AG04449 (cell line): ENCODE measurements around the gene E2F4.

ENCODE experiments used
- CTCF ChIA-PET: fragments of 350-600 bp; formaldehyde crosslinking; extraction: SDS; loops from one replicate; lab custom pipeline; 2021; ENCODE audit warnings: antibody characterized with exemption; lab: Yijun Ruan, JAX
- POLR2A ChIA-PET: fragments of 400-600, 350-600 bp; formaldehyde crosslinking; extraction: SDS; loops from one replicate; lab custom pipeline; 2020; ENCODE audit warnings: antibody characterized with exemption, inconsistent platforms; lab: Yijun Ruan, JAX
- DNase-seq: peaks from one replicate; pipeline ENCODE4 v3.0.0-alpha.2; 2010; ENCODE audit warnings: low read depth, low spot score
- H3K4me3 ChIP-seq: 2 replicates; pipeline ENCODE4 v1.5.1; 2011; ENCODE audit warnings: low read depth, mild to moderate bottlenecking, control low read depth, low read length
- CTCF ChIP-seq: IDR thresholded peaks from one replicate; pipeline ENCODE4 v1.5.1; 2011; ENCODE audit warnings: mild to moderate bottlenecking, moderate library complexity, low read length, control low read depth, inconsistent platforms; ENCODE audit not compliant: insufficient read depth; ENCODE audit errors: missing control alignments

E2F4 gene

GRCh38 chr16:67228905-67229304 is 37.0 kb downstream of the E2F4 start:
- POLR2A ChIA-PET, result interaction anchor here (0.9 to 4.3 kb wide), 3 partner anchors 10 to 17 kb away, joined by 3 to 20 read pairs (median 3); no protein-coding TSS in a partner anchor

GRCh38 chr16:67229906-67230808 is 38.2 kb downstream of the E2F4 start:
- ChIA-PET POLR2A (interaction anchor here (0.8 to 4.3 kb wide), 2 partner anchors 9 to 14 kb away, joined by 3 to 20 read pairs; no protein-coding TSS in a partner anchor), CTCF (no interaction called here)
- no peak for TF ChIP-seq CTCF
- DNase-seq, result no peak
- H3K4me3 ChIP-seq, result no peak overlapping the region

More at GRCh38 chr16:67228905-67229304, 37.0 kb downstream of the E2F4 start:
- no peak overlapping the region for H3K4me3 ChIP-seq
- TF ChIP-seq CTCF, result no peak
- DNase-seq, result no peak
- CTCF ChIA-PET, result no interaction called here

- no peak overlapping the region for H3K4me3 ChIP-seq
- CTCF ChIA-PET, result interaction anchor here (1.5 kb wide), 1 partner anchor 197 kb away, joined by 6 read pairs; no protein-coding TSS in a partner anchor
- TF ChIP-seq CTCF, result no peak
- DNase-seq, result no peak
- POLR2A ChIA-PET, result interaction anchor here (0.8 to 2.0 kb wide), 3 partner anchors 10 to 14 kb away, joined by 3 to 6 read pairs (median 3); no protein-coding TSS in a partner anchor
Measured at GRCh38 chr16:67230809-67231660, 39.1 kb downstream of the E2F4 start.

GRCh38 chr16:67233596-67233995 is 41.6 kb downstream of the E2F4 start:
- ChIA-PET POLR2A (no interaction called here), CTCF (interaction anchor here (1.5 to 2.3 kb wide), 2 partner anchors 11 to 286 kb away, joined by 3 to 8 read pairs; no protein-coding TSS in a partner anchor)
- H3K4me3 ChIP-seq, result no peak overlapping the region

GRCh38 chr16:67234180-67234597 is 42.2 kb downstream of the E2F4 start:
- no peak for TF ChIP-seq CTCF
- no peak for DNase-seq
- ChIA-PET POLR2A (interaction anchor here (0.6 kb wide), 1 partner anchor 426 kb away, joined by 3 read pairs; the partner anchor contains the start of gene ACD), CTCF (interaction anchor here (1.5 to 2.3 kb wide), 2 partner anchors 11 to 287 kb away, joined by 3 to 8 read pairs; no protein-coding TSS in a partner anchor)
- H3K4me3 ChIP-seq, result no peak overlapping the region

More at GRCh38 chr16:67233596-67233995, 41.6 kb downstream of the E2F4 start:
- DNase-seq, result no peak
- TF ChIP-seq CTCF, result no peak
